ENCODE data around the gene INPP4A.

DNA sequence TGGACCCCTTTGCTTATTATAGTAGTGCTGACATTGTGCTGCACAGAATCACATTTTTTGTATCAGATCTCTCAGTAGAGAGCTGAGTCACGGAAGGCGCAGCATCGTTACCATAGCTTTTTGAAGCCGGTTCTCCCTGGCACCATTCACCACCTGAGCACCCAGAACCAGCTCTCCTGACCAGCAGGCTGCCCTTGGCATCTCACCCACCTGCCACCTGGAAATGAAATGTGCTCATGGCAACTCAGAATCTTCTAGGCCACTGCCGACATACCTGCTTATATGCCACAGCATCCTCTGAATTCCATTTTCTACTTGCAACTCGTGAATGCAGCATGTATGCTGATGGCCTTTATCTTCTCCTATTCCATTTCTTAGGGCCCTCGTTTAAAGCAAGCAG, 100.9 kb downstream of the INPP4A start:
- no peak for TF ChIP-seq CTCF (IDR thresholded peaks at IDR 0.05)
- no peak for TF ChIP-seq POLR2A (IDR thresholded peaks at IDR 0.05)
